NCI-H2029 (cell line): Measurements from ENCODE around the gene PCDHB3.
"Not testable (repeated sequence)": the region's sequence is repeated elsewhere in the genome, so short reads cannot be mapped to it uniquely, and the experiment has no call there.

Experiments used
- DNase-seq: peaks from one replicate; lab custom pipeline; 2025; lab: John Stamatoyannopoulos, UW

PCDHB3 gene

DNA sequence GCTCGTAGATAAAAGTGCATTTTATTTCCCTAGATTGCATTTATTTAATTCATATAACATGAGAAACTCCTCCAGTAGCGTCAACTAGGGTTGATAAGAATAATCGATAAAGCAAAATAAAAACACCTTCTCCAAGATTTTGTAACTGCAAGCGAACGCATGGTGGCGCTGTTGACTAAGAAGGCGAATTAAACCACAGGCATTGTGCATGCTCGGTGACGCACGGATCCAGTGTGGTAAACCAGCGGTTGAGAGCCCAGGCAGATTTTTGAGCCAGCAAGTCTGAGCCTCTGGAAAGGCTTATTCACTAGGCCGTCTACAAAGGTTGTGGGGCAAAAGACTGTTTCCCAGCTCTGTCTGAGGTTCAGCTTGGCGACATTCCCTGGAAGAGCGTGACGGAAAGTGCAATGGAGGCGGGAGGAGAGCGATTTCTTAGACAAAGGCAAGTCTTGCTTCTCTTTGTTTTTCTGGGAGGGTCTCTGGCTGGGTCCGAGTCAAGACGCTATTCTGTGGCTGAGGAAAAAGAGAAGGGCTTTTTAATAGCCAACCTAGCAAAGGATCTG is at the start of gene PCDHB3:
Gene PCDHB3 (plus strand): TSS at position 231 of the 563 bp plus-strand sequence. CDS start 177 bp downstream, at position 408.
- peak; percentile 56 for DNase-seq

DNA sequence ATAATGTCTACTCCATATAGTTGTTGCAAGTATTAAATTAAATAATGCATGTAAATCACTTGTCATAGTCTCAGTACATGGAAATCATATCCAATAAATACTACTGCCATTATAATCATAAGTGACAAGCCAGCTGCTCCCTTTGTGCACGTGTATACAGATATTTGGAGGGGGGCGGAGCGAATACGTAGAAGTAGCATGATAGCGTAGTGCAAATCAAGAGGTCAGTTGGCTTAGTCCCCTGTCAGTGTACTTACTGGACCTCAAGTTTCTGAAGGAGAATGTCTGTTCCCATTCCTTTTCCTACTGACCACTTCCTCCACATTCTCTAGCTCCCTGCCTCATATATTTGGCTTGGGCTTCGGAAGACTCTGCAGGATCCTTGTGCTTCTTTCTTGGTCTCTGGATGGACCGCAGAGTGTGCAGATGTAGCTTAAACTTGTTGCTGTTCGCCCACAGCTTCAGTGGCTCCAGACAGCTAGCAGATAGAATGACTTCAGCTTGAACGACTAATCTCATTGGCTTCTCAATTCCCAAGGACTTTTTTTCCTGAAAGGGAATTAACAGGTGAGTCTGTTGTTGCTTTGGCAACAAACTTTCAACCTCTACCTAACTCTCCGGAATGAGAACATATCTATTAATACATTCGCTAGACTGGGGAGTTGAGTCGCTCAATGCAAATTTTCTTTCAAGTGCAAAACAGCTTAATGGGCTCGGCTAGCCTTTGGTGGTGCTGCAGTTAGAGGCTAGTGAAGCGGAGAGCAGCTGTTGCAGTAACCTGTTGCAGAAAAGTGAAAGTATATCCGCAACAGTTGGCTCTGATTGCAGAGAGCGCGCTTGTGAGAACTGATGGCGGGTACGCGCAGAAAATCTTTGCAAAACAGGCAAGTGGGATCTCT is 49.4 kb upstream of the PCDHB3 start, which contains the start of gene PCDHB1:
Gene PCDHB1 (plus strand): TSS at position 753 of the 899 bp plus-strand sequence. CDS start 97 bp downstream, at position 850.
- peak; percentile 50 for DNase-seq

DNA sequence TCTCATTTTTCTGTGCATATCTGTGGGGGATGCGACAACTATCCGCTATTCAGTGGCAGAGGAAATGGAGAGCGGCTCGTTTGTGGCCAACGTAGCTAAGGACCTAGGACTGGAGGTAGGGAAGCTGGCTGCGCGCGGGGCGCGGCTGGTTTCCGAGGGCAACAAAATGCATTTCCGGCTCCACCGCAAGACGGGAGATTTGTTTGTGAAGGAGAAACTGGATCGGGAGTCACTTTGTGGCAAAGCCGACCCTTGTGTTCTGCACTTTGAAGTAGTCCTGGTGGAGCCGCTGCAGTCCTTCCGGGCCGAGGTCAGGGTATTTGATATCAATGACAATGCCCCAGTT is 48.8 kb upstream of the PCDHB3 start:
- DNase-seq = peak; percentile 50

GRCh38 chr5:141077826-141078225 is 22.4 kb upstream of the PCDHB3 start:
- DNase-seq = no peak

GRCh38 chr5:141082228-141082627 is 18.0 kb upstream of the PCDHB3 start:
- no peak for DNase-seq

- peak; percentile 57 for DNase-seq
Measured at GRCh38 chr5:141084487-141084989, 15.7 kb upstream of the PCDHB3 start.

DNA sequence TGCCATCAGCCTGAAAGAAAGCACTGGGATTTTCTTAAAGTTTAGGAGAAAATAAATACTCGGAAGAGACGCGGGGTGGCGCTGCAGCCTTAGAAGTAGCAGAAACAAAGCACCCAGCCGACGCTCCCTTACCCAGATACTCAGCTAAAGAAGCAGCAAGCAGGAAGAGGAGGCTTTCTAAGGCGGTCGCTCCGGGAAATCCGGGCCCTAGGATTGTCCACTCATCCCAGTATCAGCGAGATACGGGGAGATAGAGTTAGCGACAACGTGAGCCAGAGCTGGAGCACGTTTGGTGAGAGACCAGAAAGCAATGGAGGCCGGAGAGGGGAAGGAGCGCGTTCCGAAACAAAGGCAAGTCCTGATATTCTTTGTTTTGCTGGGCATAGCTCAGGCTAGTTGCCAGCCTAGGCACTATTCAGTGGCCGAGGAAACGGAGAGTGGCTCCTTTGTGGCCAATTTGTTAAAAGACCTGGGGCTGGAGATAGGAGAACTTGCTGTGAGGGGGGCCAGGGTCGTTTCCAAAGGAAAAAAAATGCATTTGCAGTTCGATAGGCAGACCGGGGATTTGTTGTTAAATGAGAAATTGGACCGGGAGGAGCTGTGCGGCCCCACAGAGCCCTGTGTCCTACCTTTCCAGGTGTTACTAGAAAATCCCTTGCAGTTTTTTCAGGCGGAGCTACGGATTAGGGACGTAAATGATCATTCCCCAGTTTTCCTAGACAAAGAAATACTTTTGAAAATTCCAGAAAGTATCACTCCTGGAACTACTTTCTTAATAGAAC is 5.6 kb upstream of the PCDHB3 start, which contains the start of gene PCDHB2:
Gene PCDHB2 (plus strand): TSS at position 135 of the 782 bp plus-strand sequence. CDS start 176 bp downstream, at position 311.
- peak; percentile 57 for DNase-seq

GRCh38 chr5:141095263-141095641 is 5.0 kb upstream of the PCDHB3 start:
- DNase-seq = no peak

- DNase-seq = not testable (repeated sequence)
Measured at GRCh38 chr5:141096181-141096580, 4.1 kb upstream of the PCDHB3 start.

- not testable (repeated sequence) for DNase-seq
Measured at GRCh38 chr5:141096586-141096985, 3.7 kb upstream of the PCDHB3 start.

- no peak for DNase-seq
Measured at GRCh38 chr5:141101059-141101458, 786 bp downstream of the PCDHB3 start.

DNA sequence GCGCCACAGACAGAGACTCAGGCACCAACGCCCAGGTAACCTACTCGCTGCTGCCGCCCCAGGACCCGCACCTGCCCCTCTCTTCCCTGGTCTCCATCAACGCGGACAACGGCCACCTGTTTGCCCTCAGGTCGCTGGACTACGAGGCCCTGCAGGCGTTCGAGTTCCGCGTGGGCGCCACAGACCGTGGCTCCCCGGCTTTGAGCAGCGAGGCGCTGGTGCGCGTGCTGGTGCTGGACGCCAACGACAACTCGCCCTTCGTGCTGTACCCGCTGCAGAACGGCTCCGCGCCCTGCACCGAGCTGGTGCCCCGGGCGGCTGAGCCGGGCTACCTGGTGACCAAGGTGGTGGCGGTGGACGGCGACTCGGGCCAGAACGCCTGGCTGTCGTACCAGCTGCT is 1.8 kb downstream of the PCDHB3 start:
- DNase-seq = not testable (repeated sequence)

DNA sequence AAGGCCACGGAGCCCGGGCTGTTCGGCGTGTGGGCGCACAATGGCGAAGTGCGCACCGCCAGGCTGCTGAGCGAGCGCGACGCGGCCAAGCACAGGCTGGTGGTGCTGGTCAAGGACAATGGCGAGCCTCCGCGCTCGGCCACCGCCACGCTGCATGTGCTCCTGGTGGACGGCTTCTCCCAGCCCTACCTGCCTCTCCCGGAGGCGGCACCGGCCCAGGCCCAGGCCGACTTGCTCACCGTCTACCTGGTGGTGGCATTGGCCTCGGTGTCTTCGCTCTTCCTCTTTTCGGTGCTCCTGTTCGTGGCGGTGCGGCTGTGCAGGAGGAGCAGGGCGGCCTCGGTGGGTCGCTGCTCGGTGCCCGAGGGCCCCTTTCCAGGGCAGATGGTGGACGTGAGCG is 2.2 kb downstream of the PCDHB3 start:
- DNase-seq = not testable (repeated sequence)

DNA sequence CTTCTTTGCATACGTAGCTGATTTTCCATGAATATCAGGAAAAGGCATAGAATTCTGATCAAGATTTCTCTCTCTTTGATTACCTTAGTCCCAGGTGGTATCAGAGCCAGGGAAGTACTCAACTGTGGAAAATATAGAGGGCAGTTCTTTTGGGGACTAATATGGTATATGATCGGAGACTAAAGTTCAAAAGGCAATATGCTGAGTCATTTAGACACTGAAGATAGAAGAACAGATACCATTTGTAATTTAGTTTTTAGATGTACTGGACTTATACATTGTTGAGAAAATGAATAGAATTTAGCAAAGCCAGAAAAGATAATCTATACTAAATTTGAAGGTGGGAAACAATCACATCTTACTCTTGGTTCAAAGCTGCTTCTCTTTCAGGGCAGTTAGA is 5.1 kb downstream of the PCDHB3 start:
- no peak for DNase-seq

DNA sequence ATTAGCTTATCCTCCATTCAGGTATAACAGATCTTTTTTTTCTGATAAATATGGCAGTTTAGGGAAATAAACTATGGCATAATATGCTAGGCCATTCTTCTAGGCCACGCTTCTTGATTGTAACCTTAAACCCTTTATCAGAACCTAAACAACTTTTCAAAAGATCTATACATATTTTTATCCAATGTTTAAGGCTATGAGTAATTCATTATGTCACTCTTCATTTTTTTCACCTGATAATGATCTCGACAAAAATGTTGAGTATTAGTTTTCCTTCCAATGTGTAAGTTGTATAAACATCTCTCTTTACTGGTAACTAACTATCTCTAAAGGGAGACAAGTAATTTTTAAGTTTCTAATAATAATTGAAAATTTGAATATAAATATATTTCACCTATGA is 19.0 kb downstream of the PCDHB3 start:
- DNase-seq = no peak

GRCh38 chr5:141121563-141121962 is 21.3 kb downstream of the PCDHB3 start, which contains the start of gene PCDHB4:
Gene PCDHB4, plus strand, starts transcription at chr5:141121818. Its CDS starts 181 bp downstream, at chr5:141121999.
- DNase-seq = peak; percentile 50

- DNase-seq = no peak
Measured at GRCh38 chr5:141121985-141122384, 21.7 kb downstream of the PCDHB3 start.

DNA sequence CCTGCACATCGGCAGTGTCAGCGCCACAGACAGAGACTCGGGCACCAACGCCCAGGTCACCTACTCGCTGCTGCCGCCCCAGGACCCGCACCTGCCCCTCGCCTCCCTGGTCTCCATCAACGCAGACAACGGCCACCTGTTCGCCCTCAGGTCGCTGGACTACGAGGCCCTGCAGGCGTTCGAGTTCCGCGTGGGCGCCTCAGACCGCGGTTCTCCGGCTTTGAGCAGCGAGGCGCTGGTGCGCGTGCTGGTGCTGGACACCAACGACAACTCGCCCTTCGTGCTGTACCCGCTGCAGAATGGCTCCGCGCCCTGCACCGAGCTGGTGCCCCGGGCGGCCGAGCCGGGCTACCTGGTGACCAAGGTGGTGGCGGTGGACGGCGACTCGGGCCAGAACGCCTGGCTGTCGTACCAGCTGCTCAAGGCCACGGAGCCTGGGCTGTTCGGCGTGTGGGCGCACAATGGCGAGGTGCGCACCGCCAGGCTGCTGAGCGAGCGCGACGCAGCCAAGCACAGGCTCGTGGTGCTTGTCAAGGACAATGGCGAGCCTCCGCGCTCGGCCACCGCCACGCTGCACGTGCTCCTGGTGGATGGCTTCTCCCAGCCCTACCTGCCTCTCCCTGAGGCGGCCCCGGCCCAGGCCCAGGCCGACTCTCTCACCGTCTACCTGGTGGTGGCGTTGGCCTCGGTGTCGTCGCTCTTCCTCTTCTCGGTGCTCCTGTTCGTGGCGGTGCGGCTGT is 23.3 kb downstream of the PCDHB3 start:
- DNase-seq = not testable (repeated sequence)

DNA sequence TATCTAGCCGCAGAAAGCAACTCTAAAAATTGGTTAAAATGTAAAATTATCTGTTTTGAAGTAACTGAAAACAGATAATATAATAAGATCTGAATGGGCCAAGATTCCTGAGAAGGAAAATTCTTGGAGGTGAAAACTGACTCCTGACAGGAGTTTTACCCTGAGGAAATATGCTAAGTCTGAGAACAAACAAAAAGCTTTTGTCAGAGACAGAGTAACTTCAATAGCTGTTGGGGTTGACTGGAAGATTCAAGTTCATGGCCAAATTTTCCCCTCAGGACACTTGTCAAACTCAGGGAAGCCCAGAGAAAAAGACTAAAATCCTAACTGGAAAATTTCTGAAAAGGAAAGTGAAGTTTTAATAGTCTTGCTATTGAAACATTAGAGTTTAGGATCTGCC is 27.0 kb downstream of the PCDHB3 start:
- DNase-seq = no peak

DNA sequence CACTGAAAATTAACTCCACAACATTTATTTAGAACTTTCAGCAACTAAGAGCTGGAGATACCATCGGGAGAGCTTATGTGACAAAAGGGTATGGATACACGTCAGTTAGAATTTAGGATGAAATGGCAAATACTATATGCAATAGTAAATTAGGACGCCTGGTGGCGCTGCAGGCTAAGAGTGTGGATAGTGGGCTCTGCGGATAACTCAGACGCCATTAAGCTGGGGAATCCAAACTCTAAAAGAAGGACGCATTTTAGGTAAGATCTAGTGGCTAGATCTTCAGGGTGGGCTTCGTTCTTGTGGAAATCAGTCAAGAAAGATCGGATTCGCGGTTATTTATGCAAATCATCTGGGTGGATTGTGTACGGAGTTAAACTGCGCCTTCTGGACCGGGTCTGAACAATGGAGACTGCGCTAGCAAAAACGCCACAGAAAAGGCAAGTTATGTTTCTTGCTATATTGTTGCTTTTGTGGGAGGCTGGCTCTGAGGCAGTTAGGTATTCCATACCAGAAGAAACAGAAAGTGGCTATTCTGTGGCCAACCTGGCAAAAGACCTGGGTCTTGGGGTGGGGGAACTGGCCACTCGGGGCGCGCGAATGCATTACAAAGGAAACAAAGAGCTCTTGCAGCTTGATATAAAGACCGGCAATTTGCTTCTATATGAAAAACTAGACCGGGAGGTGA is 34.9 kb downstream of the PCDHB3 start, which contains the start of gene PCDHB5:
Gene PCDHB5 (plus strand): TSS at position 177 of the 688 bp plus-strand sequence. CDS start 229 bp downstream, at position 406.
- DNase-seq = no peak
